ENCODE data around the gene CLOCK.

DNA sequence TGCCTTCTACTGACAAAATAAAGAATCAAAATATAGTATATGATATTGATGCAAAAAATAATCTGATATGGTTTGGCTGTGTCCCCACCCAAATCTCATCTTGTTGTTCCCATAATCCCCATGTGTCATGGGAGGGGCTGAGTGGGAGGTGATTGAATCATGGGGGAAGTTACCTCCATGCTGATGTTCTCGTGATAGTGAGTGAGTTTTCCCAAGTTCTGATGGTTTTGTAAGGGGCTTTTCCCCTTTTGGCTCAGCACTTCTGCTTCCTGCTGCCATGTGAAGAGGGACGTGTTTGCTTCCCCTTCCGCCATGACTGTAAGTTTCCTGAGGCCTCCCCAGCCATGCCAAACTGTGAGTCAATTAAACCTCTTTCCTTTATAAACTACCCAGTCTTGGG, 80.7 kb downstream of the CLOCK start:
- TF ChIP-seq, protein P1, sequence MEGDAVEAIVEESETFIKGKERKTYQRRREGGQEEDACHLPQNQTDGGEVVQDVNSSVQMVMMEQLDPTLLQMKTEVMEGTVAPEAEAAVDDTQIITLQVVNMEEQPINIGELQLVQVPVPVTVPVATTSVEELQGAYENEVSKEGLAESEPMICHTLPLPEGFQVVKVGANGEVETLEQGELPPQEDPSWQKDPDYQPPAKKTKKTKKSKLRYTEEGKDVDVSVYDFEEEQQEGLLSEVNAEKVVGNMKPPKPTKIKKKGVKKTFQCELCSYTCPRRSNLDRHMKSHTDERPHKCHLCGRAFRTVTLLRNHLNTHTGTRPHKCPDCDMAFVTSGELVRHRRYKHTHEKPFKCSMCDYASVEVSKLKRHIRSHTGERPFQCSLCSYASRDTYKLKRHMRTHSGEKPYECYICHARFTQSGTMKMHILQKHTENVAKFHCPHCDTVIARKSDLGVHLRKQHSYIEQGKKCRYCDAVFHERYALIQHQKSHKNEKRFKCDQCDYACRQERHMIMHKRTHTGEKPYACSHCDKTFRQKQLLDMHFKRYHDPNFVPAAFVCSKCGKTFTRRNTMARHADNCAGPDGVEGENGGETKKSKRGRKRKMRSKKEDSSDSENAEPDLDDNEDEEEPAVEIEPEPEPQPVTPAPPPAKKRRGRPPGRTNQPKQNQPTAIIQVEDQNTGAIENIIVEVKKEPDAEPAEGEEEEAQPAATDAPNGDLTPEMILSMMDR (IDR thresholded peaks at IDR 0.05; ENCODE audit: control extremely low read depth in 1 of 3, insufficient read depth in 1 of 3, low read depth in 1 of 3, low read length in 3 of 3), result no peak
- no peak for TF ChIP-seq EP300 (IDR thresholded peaks at IDR 0.05; ENCODE audit: borderline replicate concordance in 1 of 2, low read depth in 2 of 2, low read length in 2 of 2)
- no peak for TF ChIP-seq SIN3A (conservative IDR thresholded peaks at IDR 0.05 in 1 of 2, IDR thresholded peaks at IDR 0.05 in 1 of 2; ENCODE audit: low read depth in 1 of 2, low read length in 2 of 2)
- no peak for TF ChIP-seq POLR2AphosphoS5 (IDR thresholded peaks at IDR 0.05; ENCODE audit: low read depth, low read length)
- no peak for TF ChIP-seq CEBPB (IDR thresholded peaks at IDR 0.05; ENCODE audit: low read depth, low read length)
- no peak for TF ChIP-seq EZH2 (IDR thresholded peaks at IDR 0.05; ENCODE audit: low read depth, low read length, severe bottlenecking)
- no peak for TF ChIP-seq TEAD4 (IDR thresholded peaks at IDR 0.05; ENCODE audit: low read depth, low read length)
- TF ChIP-seq TBP (IDR thresholded peaks at IDR 0.05; ENCODE audit: low read depth, low read length), result no peak
- no peak for TF ChIP-seq YY1 (IDR thresholded peaks at IDR 0.05; ENCODE audit: low read depth, low read length)
- no peak for TF ChIP-seq TAF1 (IDR thresholded peaks at IDR 0.05; ENCODE audit: low read depth, low read length)
- TF ChIP-seq SP1 (IDR thresholded peaks at IDR 0.05; ENCODE audit: low read depth, low read length), result no peak
- TF ChIP-seq BRCA1 (IDR thresholded peaks at IDR 0.05; ENCODE audit: low read depth, low read length), result no peak
- no peak for TF ChIP-seq CHD2 (IDR thresholded peaks at IDR 0.05; ENCODE audit: low read length)
- TF ChIP-seq MAX (IDR thresholded peaks at IDR 0.05), result no peak

Measured in H1 (cell line).